SU-DHL-6 (cell line): ENCODE measurements around the gene SFTA2.

Source experiments
- EZH2phosphoT487 ChIP-seq: fragments of 200-600 bp; sonication (generic), shearing (Covaris generic); conservative IDR thresholded peaks from 2 replicates; pipeline ENCODE4 v1.6.1; 2018; ENCODE audit warnings: mild to moderate bottlenecking, antibody characterized with exemption, low read length, moderate library complexity, mixed read lengths
- TF ChIP-seq, protein P1 (sequence below): fragments of 200-600 bp; sonication (generic); IDR thresholded peaks from one replicate; pipeline ENCODE4 v1.5.1; 2017; ENCODE audit warnings: antibody characterized with exemption, mild to moderate bottlenecking, low read length, moderate library complexity; ENCODE audit not compliant: insufficient read depth, poor library complexity, severe bottlenecking

GRCh38 chr6:30930506-30930905 lies 1.5 kb downstream of the SFTA2 start:
- TF ChIP-seq, protein P1, sequence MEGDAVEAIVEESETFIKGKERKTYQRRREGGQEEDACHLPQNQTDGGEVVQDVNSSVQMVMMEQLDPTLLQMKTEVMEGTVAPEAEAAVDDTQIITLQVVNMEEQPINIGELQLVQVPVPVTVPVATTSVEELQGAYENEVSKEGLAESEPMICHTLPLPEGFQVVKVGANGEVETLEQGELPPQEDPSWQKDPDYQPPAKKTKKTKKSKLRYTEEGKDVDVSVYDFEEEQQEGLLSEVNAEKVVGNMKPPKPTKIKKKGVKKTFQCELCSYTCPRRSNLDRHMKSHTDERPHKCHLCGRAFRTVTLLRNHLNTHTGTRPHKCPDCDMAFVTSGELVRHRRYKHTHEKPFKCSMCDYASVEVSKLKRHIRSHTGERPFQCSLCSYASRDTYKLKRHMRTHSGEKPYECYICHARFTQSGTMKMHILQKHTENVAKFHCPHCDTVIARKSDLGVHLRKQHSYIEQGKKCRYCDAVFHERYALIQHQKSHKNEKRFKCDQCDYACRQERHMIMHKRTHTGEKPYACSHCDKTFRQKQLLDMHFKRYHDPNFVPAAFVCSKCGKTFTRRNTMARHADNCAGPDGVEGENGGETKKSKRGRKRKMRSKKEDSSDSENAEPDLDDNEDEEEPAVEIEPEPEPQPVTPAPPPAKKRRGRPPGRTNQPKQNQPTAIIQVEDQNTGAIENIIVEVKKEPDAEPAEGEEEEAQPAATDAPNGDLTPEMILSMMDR, result no peak
- no peak for TF ChIP-seq EZH2phosphoT487
